ENCODE data around the gene PJA2. TPM values are rescaled to one million over a fixed set of nuclear protein-coding genes. Genes with fewer than 3 reads are reported as not detected.
"Not testable (repeated sequence)": the region's sequence is repeated elsewhere in the genome, so short reads cannot be mapped to it uniquely, and the experiment has no call there.

PJA2 gene
- total RNA-seq, 3 donors from 2014 or later = 103 to 136 (median 117) TPM

DNA sequence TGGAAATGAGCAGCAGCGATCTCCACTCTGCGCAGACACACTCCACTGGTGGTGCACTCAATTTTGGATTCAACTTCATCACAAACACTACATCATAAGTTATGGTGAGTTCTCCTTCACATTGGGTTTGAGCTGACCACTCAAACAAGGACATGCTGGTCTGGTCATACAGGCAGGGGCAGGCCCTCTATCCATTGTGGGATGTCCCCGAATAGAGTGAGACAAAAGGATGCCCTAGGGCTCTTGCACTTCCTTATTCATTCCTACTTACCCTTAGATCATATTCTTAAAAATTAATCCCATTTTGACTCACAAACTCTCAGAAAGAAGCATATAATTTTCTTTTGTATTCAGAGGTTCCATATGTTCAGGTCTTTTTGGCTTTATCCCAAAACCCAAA, 16.3 kb upstream of the PJA2 start:
- DNase-seq (ENCODE audit: low spot score in 2 of 2) = no peak
- no peaks in the 10 kb centered on the region for H3K36me3 ChIP-seq
- no peaks in the 10 kb centered on the region for H3K9me3 ChIP-seq
- H3K4me1 ChIP-seq = no peaks in the 10 kb centered on the region
- intact Hi-C loops (cut with DNase I; ENCODE audit: low total_unique reads) = no loop called here
- TF ChIP-seq POLR2A (IDR thresholded peaks at IDR 0.05) = no peak
- TF ChIP-seq, protein P1, sequence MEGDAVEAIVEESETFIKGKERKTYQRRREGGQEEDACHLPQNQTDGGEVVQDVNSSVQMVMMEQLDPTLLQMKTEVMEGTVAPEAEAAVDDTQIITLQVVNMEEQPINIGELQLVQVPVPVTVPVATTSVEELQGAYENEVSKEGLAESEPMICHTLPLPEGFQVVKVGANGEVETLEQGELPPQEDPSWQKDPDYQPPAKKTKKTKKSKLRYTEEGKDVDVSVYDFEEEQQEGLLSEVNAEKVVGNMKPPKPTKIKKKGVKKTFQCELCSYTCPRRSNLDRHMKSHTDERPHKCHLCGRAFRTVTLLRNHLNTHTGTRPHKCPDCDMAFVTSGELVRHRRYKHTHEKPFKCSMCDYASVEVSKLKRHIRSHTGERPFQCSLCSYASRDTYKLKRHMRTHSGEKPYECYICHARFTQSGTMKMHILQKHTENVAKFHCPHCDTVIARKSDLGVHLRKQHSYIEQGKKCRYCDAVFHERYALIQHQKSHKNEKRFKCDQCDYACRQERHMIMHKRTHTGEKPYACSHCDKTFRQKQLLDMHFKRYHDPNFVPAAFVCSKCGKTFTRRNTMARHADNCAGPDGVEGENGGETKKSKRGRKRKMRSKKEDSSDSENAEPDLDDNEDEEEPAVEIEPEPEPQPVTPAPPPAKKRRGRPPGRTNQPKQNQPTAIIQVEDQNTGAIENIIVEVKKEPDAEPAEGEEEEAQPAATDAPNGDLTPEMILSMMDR (IDR thresholded peaks at IDR 0.05) = no peak
- no peak for TF ChIP-seq POLR2AphosphoS5 (IDR thresholded peaks at IDR 0.05)
- H3K27me3 ChIP-seq = no peaks in the 10 kb centered on the region
- H3K4me3 ChIP-seq = no peak overlapping the region
- no peak overlapping the region for H3K27ac ChIP-seq

DNA sequence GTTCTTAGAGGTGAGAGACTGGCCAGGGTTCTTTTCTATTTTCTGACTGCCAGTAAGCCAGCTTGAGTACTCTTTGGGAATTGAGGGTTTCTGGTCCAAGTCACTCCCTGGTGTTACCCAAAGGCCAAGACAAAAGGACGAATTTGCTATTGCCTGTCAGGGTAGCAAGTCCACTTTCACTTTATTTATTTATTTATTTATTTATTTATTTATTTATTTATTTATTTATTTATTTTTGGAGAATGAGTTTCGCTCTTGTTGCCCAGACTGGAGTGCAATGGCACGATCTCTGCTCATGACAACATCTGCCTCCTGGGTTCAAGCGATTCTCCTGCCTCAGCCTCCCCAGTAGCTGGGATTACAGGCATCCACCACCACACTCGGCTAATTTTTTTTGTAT, 15.7 kb upstream of the PJA2 start:
- DNase-seq (ENCODE audit: low spot score in 2 of 2); H3K9me3 ChIP-seq; H3K27me3 ChIP-seq; intact Hi-C loops (cut with DNase I; ENCODE audit: low total_unique reads); H3K4me3 ChIP-seq; H3K27ac ChIP-seq; H3K4me1 ChIP-seq; H3K36me3 ChIP-seq: not testable (repeated sequence)

DNA sequence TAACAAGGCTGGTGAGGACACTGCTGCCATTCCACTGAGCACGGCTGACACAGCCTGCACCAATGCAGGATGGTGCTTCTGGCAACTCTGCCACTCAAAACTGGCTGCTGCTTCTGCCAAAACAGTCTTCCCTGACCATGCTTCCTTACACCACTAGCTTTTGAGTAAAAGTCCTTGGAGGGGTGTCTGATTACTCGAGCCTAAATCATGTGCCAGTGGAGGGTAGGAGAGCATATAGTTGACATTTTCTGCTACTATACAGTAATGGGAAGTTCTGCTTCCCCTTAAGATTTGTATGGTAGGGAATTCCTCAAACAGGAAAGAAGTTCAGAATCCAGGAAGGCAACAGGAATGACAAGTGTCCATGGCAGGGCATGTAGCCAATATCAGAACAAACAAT, 12.2 kb upstream of the PJA2 start:
- H3K4me3 ChIP-seq = no peak overlapping the region
- TF ChIP-seq POLR2AphosphoS5 (IDR thresholded peaks at IDR 0.05) = no peak
- H3K4me1 ChIP-seq = no peaks in the 10 kb centered on the region
- H3K9me3 ChIP-seq = no peaks in the 10 kb centered on the region
- DNase-seq (ENCODE audit: low spot score in 2 of 2) = no peak
- no peaks in the 10 kb centered on the region for H3K27me3 ChIP-seq
- intact Hi-C loops (cut with DNase I; ENCODE audit: low total_unique reads) = no loop called here
- H3K27ac ChIP-seq = no peak overlapping the region
- no peaks in the 10 kb centered on the region for H3K36me3 ChIP-seq

DNA sequence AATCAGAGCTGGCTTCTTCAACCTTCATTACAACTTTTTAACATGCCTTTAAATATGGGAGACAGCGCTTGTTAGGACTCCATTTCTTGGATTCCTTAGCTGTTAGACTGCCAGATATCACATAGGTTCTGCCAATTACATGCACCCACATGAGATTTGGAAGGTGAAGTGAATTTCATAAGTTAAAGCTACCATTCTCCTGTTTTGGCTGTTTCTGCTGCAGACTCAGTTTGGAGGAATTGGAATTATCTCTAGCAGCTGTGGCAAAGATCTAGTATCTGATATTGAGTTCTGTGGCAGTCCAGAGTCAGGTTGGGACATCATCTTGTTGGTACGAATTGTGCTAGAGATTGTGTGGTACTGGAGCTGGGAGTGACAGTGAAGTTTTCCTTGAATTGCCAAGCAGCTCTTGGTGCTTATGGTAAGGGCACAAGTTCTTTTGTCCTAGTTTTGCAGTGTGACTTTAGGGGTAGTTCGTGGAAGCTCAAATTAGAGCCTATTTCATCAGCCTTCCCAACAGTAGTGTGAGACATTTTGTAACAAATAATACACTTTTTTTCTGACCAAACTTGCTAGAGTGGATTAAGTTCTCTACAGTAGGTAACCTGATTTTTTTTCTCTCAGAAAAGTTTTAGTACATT, 9.1 kb upstream of the PJA2 start:
- no peaks in the 10 kb centered on the region for H3K27me3 ChIP-seq
- H3K27ac ChIP-seq = no peak overlapping the region
- TF ChIP-seq POLR2AphosphoS5 (IDR thresholded peaks at IDR 0.05) (no peak), POLR2A (IDR thresholded peaks at IDR 0.05) (no peak)
- TF ChIP-seq, protein P1 (IDR thresholded peaks at IDR 0.05) = no peak
- H3K9me3 ChIP-seq = peaks cover 0 to 7% of the 10 kb centered on the region in 2 donors
- H3K4me3 ChIP-seq = no peak overlapping the region
- DNase-seq (ENCODE audit: low spot score in 2 of 2) = no peak
- intact Hi-C loops (cut with DNase I; ENCODE audit: low total_unique reads) = no loop called here
- no peaks in the 10 kb centered on the region for H3K36me3 ChIP-seq
- no peaks in the 10 kb centered on the region for H3K4me1 ChIP-seq

DNA sequence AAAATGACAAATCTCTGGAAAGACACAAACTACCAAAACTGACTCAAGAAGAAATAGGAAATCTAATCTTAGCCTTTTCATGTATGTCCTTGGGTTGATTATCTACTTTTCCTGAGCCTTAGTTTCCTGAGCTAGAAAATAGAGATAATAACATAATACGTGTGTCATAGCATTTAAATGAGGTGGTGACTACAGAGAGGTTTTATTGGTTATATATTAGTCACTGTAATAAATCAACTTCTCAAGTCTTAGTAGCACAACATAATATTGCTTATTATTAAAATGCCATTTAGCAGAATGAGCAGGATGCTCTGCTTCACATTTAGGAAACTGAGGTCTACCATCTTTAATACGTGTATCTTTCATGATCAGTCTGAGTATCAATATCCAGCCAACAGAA, 7.1 kb upstream of the PJA2 start:
- Histone ChIP-seq H3K27ac (no peak overlapping the region), H3K4me3 (no peak overlapping the region), H3K27me3 (no peaks in the 10 kb centered on the region), H3K36me3 (no peaks in the 10 kb centered on the region), H3K9me3 (peaks cover 0 to 7% of the 10 kb centered on the region in 2 donors), H3K4me1 (no peaks in the 10 kb centered on the region)
- no peak for DNase-seq (ENCODE audit: low spot score in 2 of 2)
- no peak for TF ChIP-seq POLR2AphosphoS5 (IDR thresholded peaks at IDR 0.05)
- TF ChIP-seq POLR2A (IDR thresholded peaks at IDR 0.05) = no peak
- TF ChIP-seq, protein P1 (IDR thresholded peaks at IDR 0.05) = no peak
- intact Hi-C loops (cut with DNase I; ENCODE audit: low total_unique reads) = no loop called here

DNA sequence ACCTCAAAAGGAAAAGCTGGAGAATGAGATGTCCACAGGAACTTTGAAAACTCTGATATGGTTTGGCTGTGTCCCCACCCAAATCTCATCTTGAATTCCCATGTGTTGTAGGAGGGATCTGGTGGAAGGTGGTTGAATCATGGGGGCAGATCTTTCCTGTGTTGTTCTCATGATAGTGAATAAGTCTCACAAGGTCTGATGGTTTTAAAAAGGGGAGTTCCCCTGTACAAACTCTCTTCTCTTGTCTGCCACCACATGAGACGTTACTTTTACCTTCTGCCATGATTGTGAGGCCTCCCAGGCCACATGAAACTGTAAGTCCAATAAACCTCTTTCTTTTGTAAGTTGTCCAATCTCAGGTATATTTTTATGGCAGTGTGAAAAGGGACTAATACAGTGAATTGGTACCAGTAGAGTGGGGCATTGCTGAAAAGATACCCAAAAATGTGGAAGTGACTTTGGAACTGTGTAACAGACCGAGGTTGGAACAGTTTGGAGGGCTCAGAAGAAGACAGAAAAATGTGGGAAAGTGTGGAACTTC, 4.2 kb upstream of the PJA2 start:
- H3K4me1 ChIP-seq; H3K9me3 ChIP-seq; H3K4me3 ChIP-seq; intact Hi-C loops (cut with DNase I; ENCODE audit: low total_unique reads); DNase-seq (ENCODE audit: low spot score in 2 of 2); H3K36me3 ChIP-seq; H3K27me3 ChIP-seq: not testable (repeated sequence)
- peak overlapping the region in 1 of 2 donors; percentile 73 for H3K27ac ChIP-seq

Measured in breast epithelium (tissue), 4 donors.